ENCODE data around the gene PRDM16. TPM values are rescaled to one million over a fixed set of nuclear protein-coding genes. Genes with fewer than 3 reads are reported as not detected.

Gene PRDM16
- total and polyA plus RNA-seq, 2 donors (not counting 1 experiment from before 2014, with no cell fraction given) = 0.03 to 0.12 TPM

GRCh38 chr1:3368059-3368458, 299.1 kb downstream of the PRDM16 start:
- TF ChIP-seq CTCF (IDR thresholded peaks at IDR 0.05) = no peak
- TF ChIP-seq EZH2 (IDR thresholded peaks at IDR 0.05; ENCODE audit: borderline replicate concordance, insufficient read depth, low read depth, low read length, poor library complexity, severe bottlenecking) = no peak
- Histone ChIP-seq H4K20me1 (ENCODE audit: control insufficient read depth, insufficient read depth, low read length, poor library complexity, severe bottlenecking) (no peaks in the 10 kb centered on the region), H3K27ac (ENCODE audit: low read length in 2 of 2) (no peak overlapping the region), H3K36me3 (replicated peaks in 1 of 2; ENCODE audit: control extremely low read depth in 1 of 2, control insufficient read depth in 1 of 2, extremely low read depth in 1 of 2, insufficient read depth in 2 of 2, low read length in 1 of 2) (no peaks in the 10 kb centered on the region), H3K4me3 (ENCODE audit: control extremely low read depth in 1 of 5, extremely low read depth in 1 of 5, insufficient read depth in 1 of 5, low read depth in 2 of 5, low read length in 4 of 5) (no peak overlapping the region), H3K27me3 (replicated peaks in 1 of 4; ENCODE audit: control extremely low read depth in 1 of 4, control insufficient read depth in 3 of 4, insufficient read depth in 4 of 4, low read length in 3 of 4) (no peaks in the 10 kb centered on the region), H3K4me2 (replicated peaks; ENCODE audit: low read depth, low read length, poor library complexity, severe bottlenecking) (no peak overlapping the region), H3K4me1 (ENCODE audit: control insufficient read depth in 2 of 2, insufficient read depth in 2 of 2, low read length in 2 of 2) (no peaks in the 10 kb centered on the region), H3K9me3 (ENCODE audit: control extremely low read depth in 1 of 3, control insufficient read depth in 2 of 3, insufficient read depth in 1 of 3, low read length in 2 of 3) (peaks cover 0 to 6% (median 0%) of the 10 kb centered on the region in 3 donors), H2AFZ (ENCODE audit: insufficient read depth, low read depth, low read length, poor library complexity, severe bottlenecking) (no peak overlapping the region), H3K9ac (ENCODE audit: low read length) (no peak overlapping the region), H3K79me2 (ENCODE audit: control insufficient read depth, insufficient read depth, low read length) (no peaks in the 10 kb centered on the region)
- no peak for DNase-seq
- Mint-ChIP-seq H3K27me3 (peaks cover 4% of the 10 kb centered on the region), H3K4me1 (no peaks in the 10 kb centered on the region), H3K4me3 (no peak overlapping the region), H3K27ac (no peak overlapping the region), H3K9me3 (ENCODE audit: insufficient read depth) (no peaks in the 10 kb centered on the region)
- 89% methylated on average over 11 of the region's 14 CpGs for WGBS (ENCODE audit: insufficient coverage)
- POLR2A ChIA-PET = no interaction called here
- no peak for ATAC-seq (ENCODE audit: low read depth)
- intact Hi-C loops (cut with micrococcal nuclease) = no loop called here
- CTCF ChIA-PET = no interaction called here

DNA sequence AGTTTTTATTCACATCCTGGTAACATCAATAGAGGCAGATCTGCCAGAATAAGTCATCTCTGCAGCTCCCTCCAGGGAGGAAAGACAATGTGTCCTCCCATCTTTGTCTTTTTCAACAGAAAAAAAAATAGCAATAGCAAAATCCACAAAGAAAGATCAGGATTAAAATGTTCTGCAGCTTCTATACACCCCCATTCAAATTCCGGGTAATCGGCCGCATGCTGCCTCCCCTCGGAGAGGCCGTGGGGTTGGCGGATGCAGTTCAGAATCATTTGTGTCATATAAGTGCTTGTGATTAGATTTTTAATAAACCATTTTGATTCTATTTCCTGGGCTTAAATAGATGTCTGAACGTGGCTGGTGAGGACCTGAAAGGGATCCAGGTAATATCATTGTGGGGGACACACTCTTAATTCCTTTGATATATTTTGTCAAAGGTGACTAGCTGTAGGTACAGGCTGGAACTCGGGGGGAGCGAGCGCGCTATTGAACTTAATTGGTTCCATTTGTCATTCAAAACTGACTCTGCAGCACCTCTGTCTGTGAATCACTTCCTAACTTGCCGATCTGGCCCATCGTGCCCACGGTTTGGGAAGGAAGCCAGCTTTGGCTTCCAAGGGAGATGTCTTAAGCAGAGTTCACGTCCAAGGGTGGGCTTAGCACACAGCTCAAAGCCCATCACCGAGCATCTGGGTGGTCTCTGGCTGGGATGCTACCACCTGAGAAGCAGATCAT, 299.9 kb downstream of the PRDM16 start:
- H3K9me3 ChIP-seq (ENCODE audit: control extremely low read depth in 1 of 3, control insufficient read depth in 2 of 3, insufficient read depth in 1 of 3, low read length in 2 of 3) = peaks cover 0 to 6% (median 0%) of the 10 kb centered on the region in 3 donors
- H3K36me3 ChIP-seq (replicated peaks in 1 of 2; ENCODE audit: control extremely low read depth in 1 of 2, control insufficient read depth in 1 of 2, extremely low read depth in 1 of 2, insufficient read depth in 2 of 2, low read length in 1 of 2) = no peaks in the 10 kb centered on the region
- 46% methylated on average over 5 of the region's 16 CpGs for WGBS (ENCODE audit: insufficient coverage)
- ChIA-PET POLR2A (no interaction called here), CTCF (no interaction called here)
- H4K20me1 ChIP-seq (ENCODE audit: control insufficient read depth, insufficient read depth, low read length, poor library complexity, severe bottlenecking) = no peaks in the 10 kb centered on the region
- no peak overlapping the region for H3K4me3 Mint-ChIP-seq
- no peaks in the 10 kb centered on the region for H3K79me2 ChIP-seq (ENCODE audit: control insufficient read depth, insufficient read depth, low read length)
- peaks cover 4% of the 10 kb centered on the region for H3K27me3 Mint-ChIP-seq
- H3K9me3 Mint-ChIP-seq (ENCODE audit: insufficient read depth) = no peaks in the 10 kb centered on the region
- H3K4me2 ChIP-seq (replicated peaks; ENCODE audit: low read depth, low read length, poor library complexity, severe bottlenecking) = no peak overlapping the region
- H3K4me1 ChIP-seq (ENCODE audit: control insufficient read depth in 2 of 2, insufficient read depth in 2 of 2, low read length in 2 of 2) = no peaks in the 10 kb centered on the region
- no peak for DNase-seq
- no peak overlapping the region for H3K27ac ChIP-seq (ENCODE audit: low read length in 2 of 2)
- no peak overlapping the region for H3K27ac Mint-ChIP-seq
- no peaks in the 10 kb centered on the region for H3K4me1 Mint-ChIP-seq
- ATAC-seq (ENCODE audit: low read depth) = no peak
- H3K4me3 ChIP-seq (ENCODE audit: control extremely low read depth in 1 of 5, extremely low read depth in 1 of 5, insufficient read depth in 1 of 5, low read depth in 2 of 5, low read length in 4 of 5) = no peak overlapping the region
- H2AFZ ChIP-seq (ENCODE audit: insufficient read depth, low read depth, low read length, poor library complexity, severe bottlenecking) = no peak overlapping the region
- TF ChIP-seq CTCF (IDR thresholded peaks at IDR 0.05) (no peak), EZH2 (IDR thresholded peaks at IDR 0.05; ENCODE audit: borderline replicate concordance, insufficient read depth, low read depth, low read length, poor library complexity, severe bottlenecking) (no peak)
- no peak overlapping the region for H3K9ac ChIP-seq (ENCODE audit: low read length)
- intact Hi-C loops (cut with micrococcal nuclease) = no loop called here
- no peaks in the 10 kb centered on the region for H3K27me3 ChIP-seq (replicated peaks in 1 of 4; ENCODE audit: control extremely low read depth in 1 of 4, control insufficient read depth in 3 of 4, insufficient read depth in 4 of 4, low read length in 3 of 4)
